H1 (cell line): ENCODE data around the gene PDXDC1. TPM values are rescaled to one million over a fixed set of nuclear protein-coding genes. Genes with fewer than 3 reads are reported as not detected.

Experiments
- RFX5 ChIP-seq: IDR thresholded peaks from 2 replicates; pipeline ENCODE4 v1.6.1; 2011; ENCODE audit warnings: low read depth, low read length, improper control_type of control experiment, borderline replicate concordance
- SP4 ChIP-seq: IDR thresholded peaks from 2 replicates; pipeline ENCODE4 v1.6.1; 2012; ENCODE audit warnings: low read length, inconsistent platforms
- polyA plus RNA-seq, 7 experiments: library from polyadenylated mRNA; depleted of rRNA in 3 of 7; stranded (reverse) in 5 of 7; unstranded in 2 of 7; fragments of >200 nt in 5 of 7; fragments of 200-250 nt in 2 of 7; gene quantifications; 1 replicate in 5 of 7; 2 replicates in 1 of 7; 4 replicates in 1 of 7; pipeline versions ENCODE4 v1.2.1 to v1.2.3, GENCODE V29; 2011 to 2013; ENCODE audit warnings: missing spikeins in 2 of 7, mixed read lengths in 2 of 7
- total RNA-seq: library from RNA; stranded (reverse); fragmentation: NEBNext Ultra II Directional; extraction: Animal tissue kit (Norgen Biotek cat#: 25700); gene quantifications from 2 replicates; pipeline ENCODE4 v1.2.1, GENCODE V29; 2021

PDXDC1 gene
- total and polyA plus RNA-seq, 2 of the 8 experiments (the other 6 are each of a cell fraction or from before 2014, with no cell fraction given): 56.6 to 118 TPM

DNA sequence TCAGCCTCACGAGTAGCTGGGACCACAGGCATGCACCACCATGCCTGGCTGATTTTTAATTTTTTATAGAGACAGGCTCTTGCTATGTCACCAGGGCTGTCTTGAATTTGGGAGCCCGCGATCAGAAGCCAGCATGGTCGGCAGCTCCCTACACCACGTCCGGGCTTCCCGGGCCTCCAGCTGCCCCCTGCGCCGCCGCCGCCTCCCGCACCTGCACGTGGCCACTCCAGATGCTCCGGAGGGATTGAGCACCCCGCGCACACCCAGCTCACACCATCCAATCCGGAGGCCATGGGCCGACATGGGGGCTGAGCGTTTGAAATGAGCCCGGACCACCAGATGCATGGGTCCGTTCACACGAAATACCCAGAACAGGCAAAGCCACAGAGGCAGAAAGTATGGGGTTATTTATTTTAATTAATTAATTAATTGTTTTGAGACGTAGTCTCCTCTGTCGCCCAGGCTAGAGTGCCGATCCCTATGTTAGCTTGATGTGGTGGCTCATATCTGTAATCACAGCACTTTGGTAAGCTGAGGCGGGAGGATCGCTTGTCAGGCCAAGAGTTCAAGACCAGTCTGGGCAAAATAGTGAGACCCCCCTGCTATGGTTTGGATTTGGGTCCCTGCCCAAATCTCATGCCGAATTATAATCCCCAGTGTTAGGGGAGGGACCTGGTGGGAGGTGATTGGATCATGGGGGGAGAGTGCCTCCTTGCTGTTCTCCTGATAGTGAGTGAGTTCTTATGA, 17.1 kb upstream of the PDXDC1 start (continued):
- TF ChIP-seq RFX5 (no peak), SP4 (no peak)
